Lung (tissue), 12 donors: ENCODE data around the gene FGFR3. TPM values are rescaled to one million over a fixed set of nuclear protein-coding genes. Genes with fewer than 3 reads are reported as not detected.

ENCODE experiments used
- ATAC-seq: fragments of 200-7000 bp; cut with Tn5 transposase; one replicate; pipeline ENCODE4 v1.9.1; 2020; ENCODE audit warnings: moderate number of reproducible peaks; ENCODE audit not compliant: insufficient read depth, low FRiP score
- DNase-seq, 3 donors: peaks; one replicate each; pipeline ENCODE4 v3.0.0-alpha.2; 2013 to 2017
- H3K27ac ChIP-seq, 2 donors: one replicate each; pipeline ENCODE4 v1.5.1; 2013; ENCODE audit warnings: mild to moderate bottlenecking in 2 of 2, moderate library complexity in 2 of 2, control low read depth in 1 of 2, inconsistent platforms in 1 of 2, low read depth in 1 of 2, low read length in 1 of 2
- H3K27me3 ChIP-seq, 3 donors: one replicate each; pipeline ENCODE4 v1.5.1; 2013; ENCODE audit warnings: low read length in 2 of 3; ENCODE audit not compliant: control insufficient read depth in 3 of 3, insufficient read depth in 3 of 3
- H3K36me3 ChIP-seq, 4 donors: one replicate each; pipeline ENCODE4 v1.5.1; 2013; ENCODE audit warnings: low read length in 4 of 4, mild to moderate bottlenecking in 1 of 4, moderate library complexity in 1 of 4; ENCODE audit not compliant: control insufficient read depth in 4 of 4, insufficient read depth in 4 of 4
- H3K4me1 ChIP-seq, 5 donors: one replicate each; pipeline ENCODE4 v1.5.1; 2013; ENCODE audit warnings: low read length in 5 of 5, mild to moderate bottlenecking in 2 of 5, moderate library complexity in 1 of 5; ENCODE audit not compliant: control insufficient read depth in 5 of 5, insufficient read depth in 5 of 5
- H3K4me3 ChIP-seq: one replicate; pipeline ENCODE4 v1.5.1; 2013; ENCODE audit warnings: mild to moderate bottlenecking, control low read depth, moderate library complexity
- H3K9ac ChIP-seq, 2 donors: one replicate each; pipeline ENCODE4 v1.5.1; 2013; ENCODE audit warnings: low read length in 2 of 2, control low read depth in 1 of 2; ENCODE audit not compliant: insufficient read depth in 1 of 2
- H3K9me3 ChIP-seq, 4 donors: one replicate each; pipeline ENCODE4 v1.5.1; 2013; ENCODE audit warnings: low read length in 3 of 4, mild to moderate bottlenecking in 1 of 4, moderate library complexity in 1 of 4; ENCODE audit not compliant: control insufficient read depth in 4 of 4, insufficient read depth in 3 of 4
- CTCF ChIP-seq: IDR thresholded peaks from 2 replicates; pipeline ENCODE4 v1.5.1; 2012; ENCODE audit warnings: mild to moderate bottlenecking; ENCODE audit errors: control extremely low read depth, extremely low read depth
- WGBS, 2 donors: extraction: QIAGEN DNeasy Blood & Tissue Kit; methylation state at CpG; one replicate each; pipeline ENCODE4 v1.1.7; 2013; 5-methylcytosine and 5-hydroxymethylcytosine counted together
- polyA plus RNA-seq, 2 donors: library from polyadenylated mRNA; stranded (reverse); fragments of 200-250 nt; gene quantifications; one replicate each; pipeline ENCODE4 v1.2.1, GENCODE V29; 2013
- total RNA-seq, 2 donors: library from RNA; depleted of rRNA in 1 of 2; stranded (reverse); fragments of >200 nt in 1 of 2; gene quantifications; one replicate each; pipeline ENCODE4 v1.2.1, GENCODE V29; 2014 to 2021
- donor health status: control.
- donor health status: control.
- donor health status: Bipolar disorder and iron deficiency.
- donor health status: healthy.
- donor health status: DM: yes; HTN: yes; CAD: no.

FGFR3 gene
- total and polyA plus RNA-seq, 4 donors: 8.1 to 99.3 (median 22.4) TPM

- Histone ChIP-seq H3K9me3 (no peaks in the 10 kb centered on the region), H3K4me1 (peaks cover 0 to 38% (median 14%) of the 10 kb centered on the region in 5 donors), H3K9ac (no peak overlapping the region), H3K36me3 (peaks cover 0 to 15% (median 2%) of the 10 kb centered on the region in 4 donors), H3K27ac (no peak overlapping the region), H3K4me3 (no peak overlapping the region), H3K27me3 (no peaks in the 10 kb centered on the region)
- DNase-seq: peak in 2 of 3 donors; percentile 38 to 66
- ATAC-seq: no peak
- 77 to 85% methylated on average over 16 of the region's 16 CpGs for WGBS, 2 donors
- no peak for TF ChIP-seq CTCF
Observed at GRCh38 chr4:1797298-1797860, 4.3 kb downstream of the FGFR3 start.

- TF ChIP-seq CTCF: no peak
- H3K36me3 ChIP-seq: peaks cover 0 to 16% (median 2%) of the 10 kb centered on the region in 4 donors
- no peak overlapping the region for H3K4me3 ChIP-seq
- 83 to 85% methylated on average over 27 of the region's 27 CpGs for WGBS, 2 donors
- H3K9ac ChIP-seq: no peak overlapping the region
- no peaks in the 10 kb centered on the region for H3K27me3 ChIP-seq
- DNase-seq (peak; percentile 84 to 93 (median 84)), ATAC-seq (no peak)
- peaks cover 0 to 38% (median 11%) of the 10 kb centered on the region in 5 donors for H3K4me1 ChIP-seq
- H3K27ac ChIP-seq: no peak overlapping the region
- no peaks in the 10 kb centered on the region for H3K9me3 ChIP-seq
Observed at GRCh38 chr4:1797861-1798579, 4.9 kb downstream of the FGFR3 start.

GRCh38 chr4:1798580-1799386 lies 5.7 kb downstream of the FGFR3 start:
- H3K4me1 ChIP-seq: peaks cover 0 to 38% (median 11%) of the 10 kb centered on the region in 5 donors
- peaks cover 0 to 16% (median 4%) of the 10 kb centered on the region in 4 donors for H3K36me3 ChIP-seq

More at GRCh38 chr4:1798580-1799386, 5.7 kb downstream of the FGFR3 start:
- DNase-seq (no peak), ATAC-seq (no peak)
- WGBS, 2 donors: 89 to 93% methylated on average over 30 of the region's 30 CpGs
- no peaks in the 10 kb centered on the region for H3K27me3 ChIP-seq
- no peak overlapping the region for H3K27ac ChIP-seq
- H3K4me3 ChIP-seq: no peak overlapping the region
- TF ChIP-seq CTCF: no peak
- H3K9me3 ChIP-seq: no peaks in the 10 kb centered on the region
- H3K9ac ChIP-seq: no peak overlapping the region
